H1 (cell line): ENCODE measurements around the gene TAMM41. TPM values are rescaled to one million over a fixed set of nuclear protein-coding genes. Genes with fewer than 3 reads are reported as not detected.
A peak's percentile ranks its signal among the peaks of the same experiment; 100 is the strongest.

Source experiments
- JUN ChIP-seq: IDR thresholded peaks from 2 replicates; pipeline ENCODE4 v1.6.1; 2011; ENCODE audit warnings: low read depth, mild to moderate bottlenecking, improper control_type of control experiment, low read length
- polyA plus RNA-seq, 7 experiments: library from polyadenylated mRNA; depleted of rRNA in 3 of 7; stranded (reverse) in 5 of 7; unstranded in 2 of 7; fragments of >200 nt in 5 of 7; fragments of 200-250 nt in 2 of 7; gene quantifications; 1 replicate in 5 of 7; 2 replicates in 1 of 7; 4 replicates in 1 of 7; pipeline versions ENCODE4 v1.2.1 to v1.2.3, GENCODE V29; 2011 to 2013; ENCODE audit warnings: missing spikeins in 2 of 7, mixed read lengths in 2 of 7
- total RNA-seq: library from RNA; stranded (reverse); fragmentation: NEBNext Ultra II Directional; extraction: Animal tissue kit (Norgen Biotek cat#: 25700); gene quantifications from 2 replicates; pipeline ENCODE4 v1.2.1, GENCODE V29; 2021
- TF ChIP-seq, protein P1 (sequence below): fragments of 300-600 bp; sonication (generic); IDR thresholded peaks from 2 replicates; pipeline ENCODE4 v1.7.1; 2012; ENCODE audit warnings: low read length, moderate library complexity, mild to moderate bottlenecking, inconsistent platforms; ENCODE audit not compliant: insufficient replicate concordance
- TF ChIP-seq, protein P2 (sequence below), 3 experiments: IDR thresholded peaks; 1 replicate in 2 of 3; 2 replicates in 1 of 3; pipeline versions ENCODE4 v1.5.1 to v1.6.1; 2011; ENCODE audit warnings: low read length in 3 of 3, mild to moderate bottlenecking in 3 of 3, inconsistent platforms in 2 of 3, low read depth in 1 of 3, moderate library complexity in 1 of 3; ENCODE audit not compliant: insufficient read depth in 1 of 3; ENCODE audit errors: control extremely low read depth in 1 of 3

Gene TAMM41
- total and polyA plus RNA-seq, 2 of the 8 experiments (the other 6 are each of a cell fraction or from before 2014, with no cell fraction given) = 16.9 to 22.5 TPM

DNA sequence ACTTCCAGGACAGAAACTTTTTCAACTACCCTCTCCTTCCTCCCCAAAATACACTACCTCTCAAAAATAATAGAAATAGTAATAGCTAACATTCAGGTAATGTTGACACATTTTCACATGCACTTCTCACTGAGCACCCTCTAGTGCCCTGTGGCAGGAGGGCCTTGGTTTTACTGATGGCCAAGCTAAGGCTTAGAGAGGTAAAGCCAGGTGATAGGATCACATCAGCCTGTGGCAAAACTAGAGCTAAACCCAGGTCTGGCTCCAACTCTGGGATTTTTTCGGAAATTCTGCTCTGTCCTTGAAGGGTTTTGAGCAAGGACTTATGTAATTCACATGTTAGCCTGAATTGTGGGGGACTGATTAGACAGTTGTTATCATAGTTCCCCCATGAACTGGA, 922 bp upstream of the TAMM41 start (continued):
- TF ChIP-seq, protein P1, sequence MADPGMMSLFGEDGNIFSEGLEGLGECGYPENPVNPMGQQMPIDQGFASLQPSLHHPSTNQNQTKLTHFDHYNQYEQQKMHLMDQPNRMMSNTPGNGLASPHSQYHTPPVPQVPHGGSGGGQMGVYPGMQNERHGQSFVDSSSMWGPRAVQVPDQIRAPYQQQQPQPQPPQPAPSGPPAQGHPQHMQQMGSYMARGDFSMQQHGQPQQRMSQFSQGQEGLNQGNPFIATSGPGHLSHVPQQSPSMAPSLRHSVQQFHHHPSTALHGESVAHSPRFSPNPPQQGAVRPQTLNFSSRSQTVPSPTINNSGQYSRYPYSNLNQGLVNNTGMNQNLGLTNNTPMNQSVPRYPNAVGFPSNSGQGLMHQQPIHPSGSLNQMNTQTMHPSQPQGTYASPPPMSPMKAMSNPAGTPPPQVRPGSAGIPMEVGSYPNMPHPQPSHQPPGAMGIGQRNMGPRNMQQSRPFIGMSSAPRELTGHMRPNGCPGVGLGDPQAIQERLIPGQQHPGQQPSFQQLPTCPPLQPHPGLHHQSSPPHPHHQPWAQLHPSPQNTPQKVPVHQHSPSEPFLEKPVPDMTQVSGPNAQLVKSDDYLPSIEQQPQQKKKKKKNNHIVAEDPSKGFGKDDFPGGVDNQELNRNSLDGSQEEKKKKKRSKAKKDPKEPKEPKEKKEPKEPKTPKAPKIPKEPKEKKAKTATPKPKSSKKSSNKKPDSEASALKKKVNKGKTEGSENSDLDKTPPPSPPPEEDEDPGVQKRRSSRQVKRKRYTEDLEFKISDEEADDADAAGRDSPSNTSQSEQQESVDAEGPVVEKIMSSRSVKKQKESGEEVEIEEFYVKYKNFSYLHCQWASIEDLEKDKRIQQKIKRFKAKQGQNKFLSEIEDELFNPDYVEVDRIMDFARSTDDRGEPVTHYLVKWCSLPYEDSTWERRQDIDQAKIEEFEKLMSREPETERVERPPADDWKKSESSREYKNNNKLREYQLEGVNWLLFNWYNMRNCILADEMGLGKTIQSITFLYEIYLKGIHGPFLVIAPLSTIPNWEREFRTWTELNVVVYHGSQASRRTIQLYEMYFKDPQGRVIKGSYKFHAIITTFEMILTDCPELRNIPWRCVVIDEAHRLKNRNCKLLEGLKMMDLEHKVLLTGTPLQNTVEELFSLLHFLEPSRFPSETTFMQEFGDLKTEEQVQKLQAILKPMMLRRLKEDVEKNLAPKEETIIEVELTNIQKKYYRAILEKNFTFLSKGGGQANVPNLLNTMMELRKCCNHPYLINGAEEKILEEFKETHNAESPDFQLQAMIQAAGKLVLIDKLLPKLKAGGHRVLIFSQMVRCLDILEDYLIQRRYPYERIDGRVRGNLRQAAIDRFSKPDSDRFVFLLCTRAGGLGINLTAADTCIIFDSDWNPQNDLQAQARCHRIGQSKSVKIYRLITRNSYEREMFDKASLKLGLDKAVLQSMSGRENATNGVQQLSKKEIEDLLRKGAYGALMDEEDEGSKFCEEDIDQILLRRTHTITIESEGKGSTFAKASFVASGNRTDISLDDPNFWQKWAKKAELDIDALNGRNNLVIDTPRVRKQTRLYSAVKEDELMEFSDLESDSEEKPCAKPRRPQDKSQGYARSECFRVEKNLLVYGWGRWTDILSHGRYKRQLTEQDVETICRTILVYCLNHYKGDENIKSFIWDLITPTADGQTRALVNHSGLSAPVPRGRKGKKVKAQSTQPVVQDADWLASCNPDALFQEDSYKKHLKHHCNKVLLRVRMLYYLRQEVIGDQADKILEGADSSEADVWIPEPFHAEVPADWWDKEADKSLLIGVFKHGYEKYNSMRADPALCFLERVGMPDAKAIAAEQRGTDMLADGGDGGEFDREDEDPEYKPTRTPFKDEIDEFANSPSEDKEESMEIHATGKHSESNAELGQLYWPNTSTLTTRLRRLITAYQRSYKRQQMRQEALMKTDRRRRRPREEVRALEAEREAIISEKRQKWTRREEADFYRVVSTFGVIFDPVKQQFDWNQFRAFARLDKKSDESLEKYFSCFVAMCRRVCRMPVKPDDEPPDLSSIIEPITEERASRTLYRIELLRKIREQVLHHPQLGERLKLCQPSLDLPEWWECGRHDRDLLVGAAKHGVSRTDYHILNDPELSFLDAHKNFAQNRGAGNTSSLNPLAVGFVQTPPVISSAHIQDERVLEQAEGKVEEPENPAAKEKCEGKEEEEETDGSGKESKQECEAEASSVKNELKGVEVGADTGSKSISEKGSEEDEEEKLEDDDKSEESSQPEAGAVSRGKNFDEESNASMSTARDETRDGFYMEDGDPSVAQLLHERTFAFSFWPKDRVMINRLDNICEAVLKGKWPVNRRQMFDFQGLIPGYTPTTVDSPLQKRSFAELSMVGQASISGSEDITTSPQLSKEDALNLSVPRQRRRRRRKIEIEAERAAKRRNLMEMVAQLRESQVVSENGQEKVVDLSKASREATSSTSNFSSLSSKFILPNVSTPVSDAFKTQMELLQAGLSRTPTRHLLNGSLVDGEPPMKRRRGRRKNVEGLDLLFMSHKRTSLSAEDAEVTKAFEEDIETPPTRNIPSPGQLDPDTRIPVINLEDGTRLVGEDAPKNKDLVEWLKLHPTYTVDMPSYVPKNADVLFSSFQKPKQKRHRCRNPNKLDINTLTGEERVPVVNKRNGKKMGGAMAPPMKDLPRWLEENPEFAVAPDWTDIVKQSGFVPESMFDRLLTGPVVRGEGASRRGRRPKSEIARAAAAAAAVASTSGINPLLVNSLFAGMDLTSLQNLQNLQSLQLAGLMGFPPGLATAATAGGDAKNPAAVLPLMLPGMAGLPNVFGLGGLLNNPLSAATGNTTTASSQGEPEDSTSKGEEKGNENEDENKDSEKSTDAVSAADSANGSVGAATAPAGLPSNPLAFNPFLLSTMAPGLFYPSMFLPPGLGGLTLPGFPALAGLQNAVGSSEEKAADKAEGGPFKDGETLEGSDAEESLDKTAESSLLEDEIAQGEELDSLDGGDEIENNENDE = no peak
- TF ChIP-seq, protein P2, sequence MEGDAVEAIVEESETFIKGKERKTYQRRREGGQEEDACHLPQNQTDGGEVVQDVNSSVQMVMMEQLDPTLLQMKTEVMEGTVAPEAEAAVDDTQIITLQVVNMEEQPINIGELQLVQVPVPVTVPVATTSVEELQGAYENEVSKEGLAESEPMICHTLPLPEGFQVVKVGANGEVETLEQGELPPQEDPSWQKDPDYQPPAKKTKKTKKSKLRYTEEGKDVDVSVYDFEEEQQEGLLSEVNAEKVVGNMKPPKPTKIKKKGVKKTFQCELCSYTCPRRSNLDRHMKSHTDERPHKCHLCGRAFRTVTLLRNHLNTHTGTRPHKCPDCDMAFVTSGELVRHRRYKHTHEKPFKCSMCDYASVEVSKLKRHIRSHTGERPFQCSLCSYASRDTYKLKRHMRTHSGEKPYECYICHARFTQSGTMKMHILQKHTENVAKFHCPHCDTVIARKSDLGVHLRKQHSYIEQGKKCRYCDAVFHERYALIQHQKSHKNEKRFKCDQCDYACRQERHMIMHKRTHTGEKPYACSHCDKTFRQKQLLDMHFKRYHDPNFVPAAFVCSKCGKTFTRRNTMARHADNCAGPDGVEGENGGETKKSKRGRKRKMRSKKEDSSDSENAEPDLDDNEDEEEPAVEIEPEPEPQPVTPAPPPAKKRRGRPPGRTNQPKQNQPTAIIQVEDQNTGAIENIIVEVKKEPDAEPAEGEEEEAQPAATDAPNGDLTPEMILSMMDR (IDR thresholded peaks at IDR 0.05; ENCODE audit: control extremely low read depth in 1 of 3, insufficient read depth in 1 of 3, low read depth in 1 of 3, low read length in 3 of 3) = peak in 1 of 3 experiments; percentile 21; a peak in 1 of 4 replicates
- no peak for TF ChIP-seq JUN
